Keratinocyte (primary cell): ENCODE measurements around the gene SEC14L1. TPM values are rescaled to one million over a fixed set of nuclear protein-coding genes. Genes with fewer than 3 reads are reported as not detected.

Experiments
- DNase-seq: peaks from one replicate; pipeline ENCODE4 v3.0.0-alpha.2; 2011; ENCODE audit warnings: low read depth, missing footprints, low spot score
- FAIRE-seq: peaks from 2 replicates; lab custom pipeline; 2011; peaks lifted over from hg19 to GRCh38; lab: Jason Lieb, UNC
- H2AFZ ChIP-seq: 2 replicates; pipeline ENCODE4 v1.6.0; 2012; ENCODE audit warnings: low read length, control low read depth, inconsistent platforms; ENCODE audit not compliant: control insufficient read depth
- H3K27ac ChIP-seq: 2 replicates; pipeline ENCODE4 v1.5.1; 2011; ENCODE audit warnings: low read length; ENCODE audit not compliant: control insufficient read depth, insufficient read depth
- H3K27me3 ChIP-seq: 3 replicates; pipeline ENCODE4 v1.6.0; 2011; ENCODE audit warnings: low read length; ENCODE audit not compliant: control insufficient read depth, insufficient read depth; ENCODE audit errors: extremely low read depth
- H3K36me3 ChIP-seq, 2 experiments: 2 replicates in 1 of 2; 3 replicates in 1 of 2; pipeline ENCODE4 v1.5.1; 2011; ENCODE audit warnings: low read length in 2 of 2, mild to moderate bottlenecking in 1 of 2; ENCODE audit not compliant: control insufficient read depth in 2 of 2, insufficient read depth in 2 of 2; ENCODE audit errors: extremely low read depth in 1 of 2
- H3K4me1 ChIP-seq: 3 replicates; pipeline ENCODE4 v1.5.1; 2011; ENCODE audit warnings: low read length; ENCODE audit not compliant: control insufficient read depth, insufficient read depth; ENCODE audit errors: extremely low read depth
- H3K4me2 ChIP-seq: 3 replicates; pipeline ENCODE4 v1.6.0; 2011; ENCODE audit warnings: low read depth, low read length; ENCODE audit not compliant: control insufficient read depth, insufficient read depth; ENCODE audit errors: extremely low read depth
- H3K4me3 ChIP-seq, 3 experiments: fragments of 200-600 bp in 1 of 3; sonication (generic) in 1 of 3; 2 replicates in 2 of 3; 3 replicates in 1 of 3; pipeline ENCODE4 v1.5.1; 2011 to 2016; ENCODE audit warnings: low read length in 3 of 3, mild to moderate bottlenecking in 3 of 3, control low read depth in 2 of 3, inconsistent platforms in 1 of 3, low read depth in 1 of 3, mixed read lengths in 1 of 3, mixed run types in 1 of 3, moderate library complexity in 1 of 3; ENCODE audit not compliant: control insufficient read depth in 2 of 3, insufficient read depth in 2 of 3; ENCODE audit errors: extremely low read depth in 1 of 3
- H3K79me2 ChIP-seq: 2 replicates; pipeline ENCODE4 v1.6.0; 2012; ENCODE audit warnings: low read length; ENCODE audit not compliant: control insufficient read depth, insufficient read depth
- H3K9ac ChIP-seq: 3 replicates; pipeline ENCODE4 v1.6.0; 2011; ENCODE audit warnings: low read length; ENCODE audit not compliant: control insufficient read depth, insufficient read depth; ENCODE audit errors: extremely low read depth
- H3K9me1 ChIP-seq: 3 replicates; pipeline ENCODE4 v1.6.0; 2011; ENCODE audit warnings: low read length; ENCODE audit not compliant: control insufficient read depth, insufficient read depth; ENCODE audit errors: extremely low read depth
- H3K9me3 ChIP-seq: 2 replicates; pipeline ENCODE4 v1.5.1; 2012; ENCODE audit warnings: low read depth, low read length; ENCODE audit not compliant: control insufficient read depth
- H4K20me1 ChIP-seq: 3 replicates; pipeline ENCODE4 v1.6.0; 2011; ENCODE audit warnings: low read length; ENCODE audit not compliant: control insufficient read depth, insufficient read depth; ENCODE audit errors: extremely low read depth
- EZH2 ChIP-seq: IDR thresholded peaks from one replicate; pipeline ENCODE4 v1.6.1; 2012; ENCODE audit warnings: inconsistent platforms, mild to moderate bottlenecking, low read length, moderate library complexity
- dilution Hi-C: fragments of 300-500 bp; cut with MboI; formaldehyde crosslinking; loops from one replicate; pipeline ENCODE4 v1.7.0; 2020; ENCODE audit warnings: low sequenced_read_pairs; ENCODE audit not compliant: extremely low pct_ligation_motif_present
- polyA plus RNA-seq, 5 experiments: library from polyadenylated mRNA; depleted of rRNA in 3 of 5; stranded (reverse) in 3 of 5; stranded (forward) in 1 of 5; unstranded in 1 of 5; fragments of >200 nt; gene quantifications; 1 replicate in 1 of 5; 2 replicates in 3 of 5; 3 replicates in 1 of 5; pipeline versions ENCODE4 v1.2.1 to v1.2.3, GENCODE V29; 2011 to 2012; ENCODE audit warnings: missing spikeins in 2 of 5, low read depth in 1 of 5, low replicate concordance in 1 of 5
- TF ChIP-seq, protein P1 (sequence below), 3 experiments: IDR thresholded peaks in 1 of 3; conservative IDR thresholded peaks in 1 of 3; optimal IDR thresholded peaks in 1 of 3; 2 replicates in 2 of 3; 3 replicates in 1 of 3; pipeline versions ENCODE3 to v1.5.1; 2011; ENCODE audit warnings: low read length in 3 of 3, mild to moderate bottlenecking in 3 of 3, moderate library complexity in 2 of 3, control low read depth in 1 of 3, inconsistent platforms in 1 of 3; ENCODE audit not compliant: insufficient read depth in 2 of 3; ENCODE audit errors: extremely low read depth in 1 of 3

Gene SEC14L1
- polyA plus RNA-seq, 1 donor (not counting 4 experiments of a cell fraction or from before 2014, with no cell fraction given) = 35.6 TPM

GRCh38 chr17:77234695-77235094, 93.9 kb downstream of the SEC14L1 start:
- no peaks in the 10 kb centered on the region for H3K9me1 ChIP-seq
- H3K9me3 ChIP-seq = peaks cover 4% of the 10 kb centered on the region
- no peak overlapping the region for H3K27ac ChIP-seq
- no peak for TF ChIP-seq EZH2
- TF ChIP-seq, protein P1, sequence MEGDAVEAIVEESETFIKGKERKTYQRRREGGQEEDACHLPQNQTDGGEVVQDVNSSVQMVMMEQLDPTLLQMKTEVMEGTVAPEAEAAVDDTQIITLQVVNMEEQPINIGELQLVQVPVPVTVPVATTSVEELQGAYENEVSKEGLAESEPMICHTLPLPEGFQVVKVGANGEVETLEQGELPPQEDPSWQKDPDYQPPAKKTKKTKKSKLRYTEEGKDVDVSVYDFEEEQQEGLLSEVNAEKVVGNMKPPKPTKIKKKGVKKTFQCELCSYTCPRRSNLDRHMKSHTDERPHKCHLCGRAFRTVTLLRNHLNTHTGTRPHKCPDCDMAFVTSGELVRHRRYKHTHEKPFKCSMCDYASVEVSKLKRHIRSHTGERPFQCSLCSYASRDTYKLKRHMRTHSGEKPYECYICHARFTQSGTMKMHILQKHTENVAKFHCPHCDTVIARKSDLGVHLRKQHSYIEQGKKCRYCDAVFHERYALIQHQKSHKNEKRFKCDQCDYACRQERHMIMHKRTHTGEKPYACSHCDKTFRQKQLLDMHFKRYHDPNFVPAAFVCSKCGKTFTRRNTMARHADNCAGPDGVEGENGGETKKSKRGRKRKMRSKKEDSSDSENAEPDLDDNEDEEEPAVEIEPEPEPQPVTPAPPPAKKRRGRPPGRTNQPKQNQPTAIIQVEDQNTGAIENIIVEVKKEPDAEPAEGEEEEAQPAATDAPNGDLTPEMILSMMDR (optimal IDR thresholded peaks at IDR 0.05 in 1 of 3, IDR thresholded peaks at IDR 0.05 in 1 of 3, conservative IDR thresholded peaks at IDR 0.05 in 1 of 3; ENCODE audit: extremely low read depth in 1 of 3, insufficient read depth in 2 of 3, low read length in 3 of 3) = no peak
- dilution Hi-C loops = no loop called here
- H3K9ac ChIP-seq = no peak overlapping the region
- H3K79me2 ChIP-seq = no peaks in the 10 kb centered on the region
- no peak for DNase-seq
- no peak overlapping the region for H2AFZ ChIP-seq
- no peak overlapping the region for H3K4me3 ChIP-seq
- H3K27me3 ChIP-seq = no peaks in the 10 kb centered on the region
- H3K4me1 ChIP-seq = no peaks in the 10 kb centered on the region
- H4K20me1 ChIP-seq = no peaks in the 10 kb centered on the region
- H3K4me2 ChIP-seq = no peak overlapping the region
- no peak for FAIRE-seq
- H3K36me3 ChIP-seq = no peaks in the 10 kb centered on the region

DNA sequence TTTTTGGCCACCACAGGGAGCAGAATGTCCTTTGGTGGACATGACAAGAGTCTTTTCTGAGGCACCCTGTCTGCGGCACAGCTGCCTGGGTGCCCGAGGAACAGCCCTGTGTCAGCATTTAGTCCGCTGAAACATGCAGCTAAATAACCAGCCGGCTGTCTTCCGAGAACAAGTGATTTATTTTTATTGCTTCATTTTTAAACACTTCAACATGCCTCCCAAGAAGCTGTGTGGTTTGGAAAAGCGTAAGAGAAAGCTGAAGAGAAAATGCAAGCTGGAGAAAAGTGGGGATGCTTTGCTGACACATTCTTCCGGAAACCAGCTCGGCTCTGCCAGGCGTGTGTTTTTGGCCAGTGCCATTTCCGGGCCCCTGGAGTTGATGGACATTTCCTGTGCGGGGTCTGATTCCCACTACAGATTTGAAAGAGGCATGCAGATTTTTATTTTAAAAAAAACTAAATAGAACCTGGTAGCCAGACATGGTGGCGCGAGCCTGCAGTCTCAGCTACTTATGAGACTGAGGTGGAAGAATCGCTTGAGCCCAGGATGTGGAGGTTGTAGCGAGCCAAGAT, 94.7 kb downstream of the SEC14L1 start:
- dilution Hi-C loops = no loop called here
- no peaks in the 10 kb centered on the region for H4K20me1 ChIP-seq
- no peak overlapping the region for H2AFZ ChIP-seq
- no peaks in the 10 kb centered on the region for H3K4me1 ChIP-seq
- TF ChIP-seq EZH2 = no peak
- TF ChIP-seq, protein P1 (optimal IDR thresholded peaks at IDR 0.05 in 1 of 3, IDR thresholded peaks at IDR 0.05 in 1 of 3, conservative IDR thresholded peaks at IDR 0.05 in 1 of 3; ENCODE audit: extremely low read depth in 1 of 3, insufficient read depth in 2 of 3, low read length in 3 of 3) = no peak
- H3K27ac ChIP-seq = no peak overlapping the region
- no peak overlapping the region for H3K9ac ChIP-seq
- FAIRE-seq (no peak), DNase-seq (no peak)
- H3K27me3 ChIP-seq = no peaks in the 10 kb centered on the region
- no peaks in the 10 kb centered on the region for H3K9me1 ChIP-seq
- peak overlapping the region; percentile 1 for H3K4me2 ChIP-seq
- peaks cover 4% of the 10 kb centered on the region for H3K9me3 ChIP-seq
- no peaks in the 10 kb centered on the region for H3K36me3 ChIP-seq
- H3K4me3 ChIP-seq = no peak overlapping the region
- no peaks in the 10 kb centered on the region for H3K79me2 ChIP-seq
